GM21717 (cell line): ENCODE results near the gene DNAJC12.
"Not testable (repeated sequence)": the region's sequence is repeated elsewhere in the genome, so short reads cannot be mapped to it uniquely, and the experiment has no call there.

Source experiments
- ATAC-seq: cut with Tn5 transposase; IDR thresholded peaks from one replicate; pipeline ENCODE4 v1.9.1; 2021; ENCODE audit warnings: mild to moderate bottlenecking, moderate library complexity; ENCODE audit not compliant: unreplicated experiment

The DNAJC12 gene

DNA sequence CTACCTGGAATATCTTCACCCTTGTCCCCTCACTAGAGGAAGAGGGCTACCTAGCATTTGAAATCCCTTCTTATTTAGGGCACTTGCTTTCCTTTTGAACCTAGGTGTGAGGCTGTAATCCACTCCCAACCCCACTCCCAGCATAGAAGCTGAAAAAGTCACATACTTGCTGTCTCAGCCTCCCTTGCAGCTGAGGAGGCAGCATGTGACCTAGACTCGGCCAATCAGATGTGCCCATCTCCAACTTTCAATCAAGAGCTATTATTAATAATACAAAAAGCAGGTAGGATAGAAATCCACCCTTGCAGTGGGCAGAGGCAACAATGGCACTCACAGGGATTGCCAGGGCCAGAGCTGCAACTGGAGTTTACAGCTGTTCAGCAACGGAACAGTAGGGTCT lies 70.7 kb downstream of the DNAJC12 start:
- ATAC-seq = no peak

DNA sequence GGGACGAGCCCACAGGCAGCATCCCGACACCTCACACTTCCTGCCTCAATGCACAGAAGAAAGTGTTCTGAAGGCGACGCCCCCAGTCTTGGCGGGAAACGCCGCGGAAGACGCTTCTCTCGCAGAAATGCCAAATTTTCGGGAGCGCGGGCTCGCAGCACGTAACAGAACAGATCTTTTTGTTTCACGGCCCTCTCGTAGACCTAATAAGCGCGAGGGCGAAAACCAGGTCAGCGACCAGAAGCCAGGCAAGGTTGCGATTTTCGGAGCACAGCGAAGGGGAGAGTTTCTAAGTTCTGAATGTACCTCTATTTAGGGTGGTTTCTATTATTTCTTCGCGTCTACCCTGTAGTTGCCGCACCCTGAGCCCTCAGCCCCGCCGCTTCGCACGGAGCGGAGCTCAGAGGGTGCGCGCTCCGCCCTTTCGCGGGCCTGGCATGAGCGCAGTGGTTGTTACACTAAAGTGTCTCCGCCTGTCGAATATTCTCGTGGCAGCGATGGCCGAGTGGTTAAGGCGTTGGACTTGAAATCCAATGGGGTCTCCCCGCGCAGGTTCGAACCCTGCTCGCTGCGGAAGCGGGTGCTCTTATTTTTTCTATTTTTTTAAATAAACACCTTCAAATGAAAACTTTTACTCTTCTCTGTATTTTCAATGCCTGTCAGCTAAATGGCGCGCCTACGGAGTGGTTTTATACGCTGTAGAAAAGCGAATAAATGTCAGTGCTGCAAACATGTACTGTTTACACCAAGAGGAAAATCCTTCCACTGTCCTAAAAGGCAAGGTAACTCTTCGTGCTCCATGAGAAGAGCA lies 73.8 kb downstream of the DNAJC12 start:
- peak; percentile 88 for ATAC-seq

DNA sequence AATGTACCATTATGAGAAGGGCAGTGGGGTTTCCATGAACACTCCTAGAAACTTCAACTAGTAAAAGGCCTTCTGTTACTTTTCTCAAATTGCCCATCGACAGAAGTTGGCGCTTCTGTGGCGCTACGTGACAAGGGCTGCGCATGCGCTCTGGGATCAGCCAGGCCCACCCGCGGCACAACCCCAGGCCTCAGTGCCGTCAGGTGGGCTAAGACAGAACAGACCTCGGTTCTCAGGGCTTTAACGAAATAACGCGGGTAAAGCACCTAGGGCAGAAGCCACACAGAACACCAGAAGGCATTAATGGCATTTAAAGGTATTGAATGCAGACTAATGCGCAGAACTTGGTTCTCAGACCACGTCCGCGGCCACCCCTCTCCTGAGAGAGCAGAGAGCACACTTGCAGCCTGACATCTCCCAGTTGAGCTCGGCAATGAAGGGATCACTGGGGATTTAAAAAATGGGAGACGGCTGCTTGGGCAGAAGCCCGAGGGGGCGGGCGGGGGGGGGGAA lies 74.4 kb downstream of the DNAJC12 start:
- ATAC-seq = peak; percentile 38

DNA sequence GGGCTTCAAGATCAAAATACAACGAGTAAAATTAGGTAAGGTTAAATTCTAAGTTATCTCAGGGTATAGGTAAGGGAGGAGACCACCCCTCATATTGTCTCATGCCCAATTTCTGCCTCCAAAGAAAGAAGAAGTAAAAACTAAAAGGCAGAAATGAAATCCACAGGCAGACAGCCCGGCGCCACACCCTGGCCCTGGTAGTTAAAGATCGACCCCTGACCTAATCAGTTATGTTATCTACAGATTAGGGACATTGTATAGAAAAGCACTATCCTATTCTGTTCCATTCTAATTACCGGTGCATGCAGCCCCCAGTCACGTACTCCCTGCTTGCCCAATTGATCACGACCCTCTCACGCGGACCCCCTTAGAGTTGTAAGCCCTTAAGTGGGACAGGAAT lies 75.4 kb downstream of the DNAJC12 start:
- not testable (repeated sequence) for ATAC-seq

DNA sequence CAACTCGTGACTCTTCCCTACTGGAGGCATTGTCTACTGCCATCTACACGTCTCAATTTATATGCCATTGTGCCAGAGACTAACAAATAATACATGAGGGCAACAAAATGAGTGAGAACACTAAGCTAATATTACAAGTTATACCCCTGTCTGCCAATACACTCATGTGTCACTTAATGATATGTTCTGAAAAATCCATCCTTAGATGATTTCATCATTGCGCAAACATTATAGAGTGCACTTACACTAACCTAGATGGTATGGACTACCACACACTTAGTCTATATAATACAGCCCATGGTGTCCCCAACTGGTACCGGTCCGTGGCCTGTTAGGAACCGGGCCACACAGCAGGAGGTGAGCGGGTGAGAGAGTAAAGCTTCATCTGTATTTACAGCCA lies 77.7 kb downstream of the DNAJC12 start:
- no peak for ATAC-seq
